Thymus (tissue), 14 donors: ENCODE results near the gene IMMP1L. TPM values are rescaled to one million over a fixed set of nuclear protein-coding genes. Genes with fewer than 3 reads are reported as not detected.
A peak's percentile ranks its signal among the peaks of the same experiment; 100 is the strongest.

Experiments
- DNase-seq, 9 donors: peaks; one replicate each; pipeline ENCODE4 v3.0.0-alpha.2; 2013; ENCODE audit warnings: low spot score in 9 of 9, low read depth in 6 of 9, missing footprints in 1 of 9
- H3K27ac ChIP-seq, 2 donors: one replicate each; pipeline ENCODE4 v1.5.1; 2013; ENCODE audit warnings: control low read depth in 1 of 2, low read depth in 1 of 2, low read length in 1 of 2, mild to moderate bottlenecking in 1 of 2, moderate library complexity in 1 of 2
- H3K27me3 ChIP-seq, 2 donors: one replicate each; pipeline ENCODE4 v1.5.1; 2013; ENCODE audit warnings: low read length in 1 of 2; ENCODE audit not compliant: control insufficient read depth in 2 of 2, insufficient read depth in 1 of 2
- H3K36me3 ChIP-seq, 2 donors: one replicate each; pipeline ENCODE4 v1.5.1; 2013; ENCODE audit warnings: low read length in 1 of 2, mild to moderate bottlenecking in 1 of 2, moderate library complexity in 1 of 2; ENCODE audit not compliant: control insufficient read depth in 2 of 2, insufficient read depth in 2 of 2
- H3K4me1 ChIP-seq, 2 donors: one replicate each; pipeline ENCODE4 v1.5.1; 2013; ENCODE audit warnings: low read length in 2 of 2; ENCODE audit not compliant: control insufficient read depth in 2 of 2, insufficient read depth in 2 of 2
- H3K4me3 ChIP-seq, 2 donors: one replicate each; pipeline ENCODE4 v1.5.1; 2013; ENCODE audit warnings: low read length in 2 of 2, control low read depth in 1 of 2, mild to moderate bottlenecking in 1 of 2
- H3K9me3 ChIP-seq, 2 donors: one replicate each; pipeline ENCODE4 v1.5.1; 2013; ENCODE audit warnings: low read length in 1 of 2, mild to moderate bottlenecking in 1 of 2; ENCODE audit not compliant: control insufficient read depth in 2 of 2, insufficient read depth in 1 of 2
- WGBS: extraction: QIAGEN DNeasy Blood & Tissue Kit; methylation state at CpG from one replicate; pipeline ENCODE4 v1.1.7; 2013; 5-methylcytosine and 5-hydroxymethylcytosine counted together
- long read RNA-seq, 10 donors: transcript quantifications; one replicate each; lab custom pipeline, GENCODE V29; 2026
- polyA plus RNA-seq: library from polyadenylated mRNA; stranded (reverse); fragments of 200-250 nt; gene quantifications from one replicate; pipeline ENCODE4 v1.2.3, GENCODE V29; 2013
- total RNA-seq: library from RNA; stranded (reverse); fragments of 120-200 nt; gene quantifications from one replicate; pipeline ENCODE4 v1.2.4, GENCODE V29; 2013
- donor health status: healthy.

IMMP1L gene, protein sequence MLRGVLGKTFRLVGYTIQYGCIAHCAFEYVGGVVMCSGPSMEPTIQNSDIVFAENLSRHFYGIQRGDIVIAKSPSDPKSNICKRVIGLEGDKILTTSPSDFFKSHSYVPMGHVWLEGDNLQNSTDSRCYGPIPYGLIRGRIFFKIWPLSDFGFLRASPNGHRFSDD
- 69.0 TPM for total RNA-seq
- 48.6 TPM for polyA plus RNA-seq
- long read RNA-seq, donor 1, transcript IMMP1L-213 (3 exons, 314 nt), result major isoform, 5 of 6 reads
- long read RNA-seq, donor 1, partial matches to known transcripts, result 0 of 6 reads
- long read RNA-seq, donor 1, other reads (novel, unspliced or antisense), result 0 of 6 reads
- long read RNA-seq, donor 2, result 0 reads
- long read RNA-seq, donor 3, transcript IMMP1L-213 (3 exons, 314 nt), result major isoform, 25 of 34 reads
- long read RNA-seq, donor 3, partial matches to known transcripts, result 0 of 34 reads
- long read RNA-seq, donor 3, other reads (novel, unspliced or antisense), result 0 of 34 reads
- long read RNA-seq, donor 4, transcript IMMP1L-213 (3 exons, 314 nt), result major isoform, 11 of 14 reads
- long read RNA-seq, donor 4, partial matches to known transcripts, result 0 of 14 reads
- long read RNA-seq, donor 4, other reads (novel, unspliced or antisense), result 0 of 14 reads
- long read RNA-seq, donor 5, transcript IMMP1L-209 (6 exons, 685 nt), result minor isoform, 7 of 60 reads
- long read RNA-seq, donor 5, transcript IMMP1L-213 (3 exons, 314 nt), result major isoform, 44 of 60 reads
- long read RNA-seq, donor 5, transcript IMMP1L-212 (2 exons, 463 nt), result minor isoform, 5 of 60 reads
- long read RNA-seq, donor 5, partial matches to known transcripts, result 0 of 60 reads
- long read RNA-seq, donor 5, other reads (novel, unspliced or antisense), result 0 of 60 reads
- long read RNA-seq, donor 6, transcript IMMP1L-213 (3 exons, 314 nt), result major isoform, 10 of 18 reads
- long read RNA-seq, donor 6, partial matches to known transcripts, result 0 of 18 reads
- long read RNA-seq, donor 6, other reads (novel, unspliced or antisense), result 0 of 18 reads
- long read RNA-seq, donor 7, transcript IMMP1L-213 (3 exons, 314 nt), result major isoform, 30 of 41 reads
- long read RNA-seq, donor 7, transcript IMMP1L-209 (6 exons, 685 nt), result minor isoform, 5 of 41 reads
- long read RNA-seq, donor 7, partial matches to known transcripts, result 0 of 41 reads
- long read RNA-seq, donor 7, other reads (novel, unspliced or antisense), result 0 of 41 reads
- long read RNA-seq, donor 8, partial matches to known transcripts, result 0 of 4 reads
- long read RNA-seq, donor 8, other reads (novel, unspliced or antisense), result 0 of 4 reads
- long read RNA-seq, donor 9, transcript IMMP1L-213 (3 exons, 314 nt), result major isoform, 12 of 17 reads
- long read RNA-seq, donor 9, partial matches to known transcripts, result 0 of 17 reads
- long read RNA-seq, donor 9, other reads (novel, unspliced or antisense), result 0 of 17 reads
- long read RNA-seq, donor 10, transcript IMMP1L-213 (3 exons, 314 nt), result major isoform, 21 of 28 reads
- long read RNA-seq, donor 10, partial matches to known transcripts, result 0 of 28 reads
- long read RNA-seq, donor 10, other reads (novel, unspliced or antisense), result 0 of 28 reads

DNA sequence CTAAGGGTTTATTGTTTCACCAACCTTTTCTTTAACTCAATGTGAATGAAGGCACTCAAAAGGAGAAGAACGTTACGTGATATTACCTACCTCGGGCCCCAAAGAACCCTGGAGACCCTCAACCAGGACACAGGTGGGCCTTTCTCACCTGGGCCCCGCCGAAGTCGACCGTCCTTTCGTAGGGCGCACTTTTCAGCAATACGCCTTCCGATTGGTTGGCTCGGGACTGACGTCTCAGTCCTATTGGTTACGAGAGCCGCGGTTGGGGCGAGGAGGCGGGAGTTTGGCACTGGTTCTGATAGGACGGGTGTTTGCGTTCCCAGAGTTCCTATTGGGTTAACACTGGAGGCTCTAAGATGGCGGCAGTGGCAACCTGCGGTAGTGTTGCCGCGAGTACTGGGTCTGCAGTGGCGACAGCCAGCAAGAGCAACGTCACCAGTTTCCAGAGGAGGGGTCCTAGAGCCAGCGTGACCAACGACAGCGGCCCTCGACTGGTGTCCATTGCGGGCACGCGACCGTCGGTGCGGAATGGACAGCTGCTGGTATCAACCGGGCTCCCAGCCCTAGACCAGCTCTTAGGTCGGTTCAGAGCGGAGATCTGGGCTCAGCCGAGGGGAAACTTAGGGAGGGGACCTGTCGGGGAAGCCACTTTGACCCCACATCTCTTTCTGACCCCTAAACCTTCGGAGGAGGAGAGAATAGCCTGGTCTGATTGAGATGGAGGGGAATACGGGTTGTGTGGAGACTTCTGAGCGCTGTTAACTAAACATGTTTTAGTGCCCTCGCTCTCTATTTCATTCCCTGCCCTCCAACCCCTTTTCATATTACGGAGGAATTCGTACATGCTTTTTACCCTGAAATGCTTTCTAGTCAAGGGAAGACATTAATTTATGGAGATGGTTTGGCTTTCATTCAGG lies at the start of gene IMMP1L, which contains the start of gene ELP4:
Gene IMMP1L, minus strand, starts transcription at position 194 of the 917 bp plus-strand sequence. CDS start 46,346 bp downstream, outside the sequence.
Gene ELP4, plus strand, starts transcription at position 339 of the 917 bp plus-strand sequence. Its CDS starts 18 bp downstream, at position 357.
- peak; percentile 93 to 99 (median 96) for DNase-seq

DNA sequence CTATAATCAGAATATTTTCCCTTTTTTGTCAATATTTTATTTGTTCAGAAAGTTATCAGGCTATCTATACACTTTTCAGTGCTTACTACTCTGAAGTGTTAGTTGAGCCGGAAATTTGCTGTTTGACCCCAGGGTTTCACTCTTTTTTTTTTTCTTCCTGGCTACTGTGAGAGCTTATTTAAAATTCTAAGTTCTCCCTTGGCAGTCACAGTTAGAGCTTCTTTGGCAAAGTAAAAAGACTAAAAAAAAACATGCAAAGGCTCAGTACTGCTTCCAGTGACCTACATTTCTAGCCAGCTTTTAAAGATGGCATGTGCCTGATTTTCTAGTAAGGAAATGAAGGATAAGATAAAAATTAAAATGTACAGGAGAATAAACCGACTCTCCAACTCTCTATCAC lies 48.6 kb upstream of the IMMP1L start:
- Histone ChIP-seq H3K9me3 (no peaks in the 10 kb centered on the region), H3K27me3 (no peaks in the 10 kb centered on the region), H3K4me3 (no peak overlapping the region), H3K4me1 (no peaks in the 10 kb centered on the region), H3K27ac (no peak overlapping the region), H3K36me3 (no peaks in the 10 kb centered on the region)
- DNase-seq, result no peak
- WGBS, result 99% methylated on average over 2 of the region's 2 CpGs

More for the DNA sequence above, at the start of gene IMMP1L, which contains the start of gene ELP4:
- Histone ChIP-seq H3K27me3 (no peaks in the 10 kb centered on the region), H3K9me3 (no peaks in the 10 kb centered on the region), H3K4me1 (no peaks in the 10 kb centered on the region), H3K36me3 (peaks cover 0 to 6% of the 10 kb centered on the region in 2 donors), H3K27ac (peak within 1 kb of the TSS; percentile 87 to 89), H3K4me3 (peak within 1 kb of the TSS; percentile 74 to 98)
- WGBS, result under 1% methylated on average over 47 of the region's 47 CpGs

DNA sequence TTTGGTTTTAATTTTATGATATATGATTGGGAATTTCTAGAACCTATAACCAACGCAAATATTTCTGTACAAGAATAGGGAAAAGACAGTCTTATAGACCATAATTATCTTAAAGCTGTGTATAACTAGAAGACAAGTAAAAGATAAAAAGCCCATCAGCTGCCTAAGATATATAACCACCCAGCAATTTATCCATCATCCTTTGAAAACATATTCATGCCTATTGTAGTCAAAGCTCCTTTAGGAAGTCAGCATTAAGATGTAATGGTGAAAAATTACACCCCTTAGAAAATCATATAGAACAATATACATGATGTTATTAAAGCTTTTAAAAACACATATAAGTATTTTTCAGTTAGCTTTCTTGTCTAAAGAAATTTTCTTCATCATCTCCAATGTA lies 46.5 kb upstream of the IMMP1L start:
- no peak overlapping the region for H3K4me3 ChIP-seq
- no peak for DNase-seq
- no peaks in the 10 kb centered on the region for H3K36me3 ChIP-seq
- no peaks in the 10 kb centered on the region for H3K27me3 ChIP-seq
- no peak overlapping the region for H3K27ac ChIP-seq
- H3K4me1 ChIP-seq, result no peaks in the 10 kb centered on the region
- no peaks in the 10 kb centered on the region for H3K9me3 ChIP-seq
- WGBS, result 99% methylated on average over 1 of the region's 1 CpG

DNA sequence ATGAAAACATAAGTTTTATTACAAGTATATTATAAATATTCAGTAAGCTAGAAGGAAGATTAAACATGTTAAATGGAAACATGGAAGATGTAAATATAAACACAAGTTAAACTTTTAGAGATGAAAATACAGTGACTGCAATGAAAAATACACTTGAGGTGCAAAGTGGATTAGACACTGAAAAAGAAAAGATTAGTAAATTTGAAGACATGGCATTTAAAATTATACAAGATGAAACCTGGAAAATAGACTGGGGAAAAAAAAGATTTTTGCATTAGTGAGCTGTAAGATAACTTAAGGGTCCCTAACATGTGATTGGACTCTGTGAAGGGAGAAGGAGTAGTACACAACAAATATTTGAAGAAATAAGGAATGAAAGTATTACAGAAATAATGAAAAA lies 33.4 kb upstream of the IMMP1L start:
- Histone ChIP-seq H3K4me1 (no peaks in the 10 kb centered on the region), H3K36me3 (peaks cover 6 to 10% of the 10 kb centered on the region in 2 donors), H3K4me3 (no peak overlapping the region), H3K27ac (no peak overlapping the region), H3K9me3 (peaks cover 0 to 3% of the 10 kb centered on the region in 2 donors), H3K27me3 (no peaks in the 10 kb centered on the region)
- DNase-seq, result no peak

DNA sequence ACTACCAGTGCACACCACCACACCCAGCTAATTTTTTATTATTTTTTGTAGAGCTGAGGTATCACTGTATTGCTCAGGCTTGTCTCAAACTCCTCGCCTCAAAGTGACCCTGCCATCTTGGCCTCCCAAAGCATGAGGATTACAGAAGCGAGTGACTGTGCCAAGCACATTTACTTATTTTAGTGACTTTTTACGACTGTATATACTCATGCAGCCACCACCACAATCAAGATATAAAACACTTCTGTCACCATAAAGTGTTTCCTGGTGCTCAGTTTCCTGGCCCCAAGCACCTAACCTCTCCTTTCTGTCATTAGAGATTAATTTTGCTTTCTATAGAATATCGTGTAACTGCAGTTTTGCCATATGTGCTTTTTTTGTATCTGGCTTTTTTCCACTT lies 26.1 kb upstream of the IMMP1L start:
- DNase-seq, result no peak
- H3K27ac ChIP-seq, result no peak overlapping the region
- H3K4me1 ChIP-seq, result no peaks in the 10 kb centered on the region
- no peaks in the 10 kb centered on the region for H3K27me3 ChIP-seq
- H3K36me3 ChIP-seq, result peaks cover 0 to 2% of the 10 kb centered on the region in 2 donors
- no peak overlapping the region for H3K4me3 ChIP-seq
- H3K9me3 ChIP-seq, result no peaks in the 10 kb centered on the region
- WGBS, result 90% methylated on average over 4 of the region's 4 CpGs

DNA sequence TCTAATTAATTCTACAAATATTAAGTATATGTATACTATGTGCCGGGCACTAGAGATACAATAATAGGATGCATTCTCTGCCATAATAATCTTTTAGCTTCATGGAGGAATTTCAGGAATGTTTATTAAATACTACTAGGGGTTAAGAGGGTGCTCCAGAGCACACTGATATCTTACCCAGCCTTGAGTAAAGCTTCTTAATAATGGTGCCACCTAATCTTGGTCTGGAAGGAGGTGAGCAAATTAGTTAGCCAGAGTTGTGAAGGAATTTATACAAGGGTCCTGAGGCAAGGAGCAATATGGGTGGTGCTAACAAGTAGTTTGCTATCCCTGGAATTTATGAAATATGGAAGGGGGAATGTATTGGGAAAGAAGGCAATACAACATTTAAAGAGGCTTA lies 21.9 kb upstream of the IMMP1L start:
- DNase-seq, result no peak
- WGBS, result 97% methylated on average over 1 of the region's 1 CpG
- Histone ChIP-seq H3K9me3 (no peaks in the 10 kb centered on the region), H3K4me1 (no peaks in the 10 kb centered on the region), H3K27ac (no peak overlapping the region), H3K4me3 (no peak overlapping the region), H3K36me3 (no peaks in the 10 kb centered on the region), H3K27me3 (no peaks in the 10 kb centered on the region)

DNA sequence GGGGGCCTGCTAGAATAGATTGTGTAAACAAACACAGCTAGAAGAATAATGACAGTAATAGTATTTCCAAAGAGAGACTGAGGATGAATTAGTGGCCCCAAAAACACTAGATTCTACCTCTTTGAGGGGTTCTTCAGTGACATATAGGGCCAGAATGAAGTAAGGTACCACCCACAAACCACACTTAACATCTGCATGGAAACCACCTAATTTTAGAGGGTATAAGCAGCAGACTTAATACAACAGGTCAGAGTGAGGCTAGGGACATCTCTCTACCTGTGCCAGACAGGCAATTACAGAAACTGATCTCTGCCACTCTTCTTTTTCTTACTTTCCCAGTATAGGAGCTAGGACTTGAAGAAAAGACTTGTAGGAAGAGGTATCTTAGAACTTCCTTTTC lies 20.3 kb upstream of the IMMP1L start:
- Histone ChIP-seq H3K4me1 (no peaks in the 10 kb centered on the region), H3K9me3 (no peaks in the 10 kb centered on the region), H3K36me3 (no peaks in the 10 kb centered on the region), H3K4me3 (no peak overlapping the region), H3K27ac (no peak overlapping the region), H3K27me3 (no peaks in the 10 kb centered on the region)
- DNase-seq, result no peak

DNA sequence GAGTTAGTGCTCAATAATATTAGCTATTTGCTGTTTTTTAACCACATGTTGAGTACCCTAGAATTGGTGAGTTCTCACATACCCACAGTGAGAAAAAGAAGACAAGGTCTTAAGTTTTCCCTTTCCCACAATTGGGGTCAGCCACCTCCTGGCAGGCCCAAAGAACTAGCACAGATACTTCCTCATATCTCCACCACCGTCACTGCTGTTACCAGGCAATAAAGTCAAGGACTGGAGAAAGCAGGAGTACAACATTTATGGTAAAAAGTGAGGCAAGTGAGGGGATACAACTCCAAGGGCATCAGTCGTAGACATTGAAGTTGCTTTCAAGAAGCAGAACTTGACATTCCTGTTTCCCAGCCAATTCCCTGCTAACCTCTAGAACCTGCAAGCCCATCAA lies 19.8 kb upstream of the IMMP1L start:
- Histone ChIP-seq H3K27ac (no peak overlapping the region), H3K4me3 (no peak overlapping the region), H3K27me3 (no peaks in the 10 kb centered on the region), H3K36me3 (peaks cover 0 to 3% of the 10 kb centered on the region in 2 donors), H3K9me3 (peaks cover 0 to 1% of the 10 kb centered on the region in 2 donors), H3K4me1 (no peaks in the 10 kb centered on the region)
- 93% methylated on average over 2 of the region's 2 CpGs for WGBS
- DNase-seq, result no peak
